ENCODE data around the gene E2F3.

DNA sequence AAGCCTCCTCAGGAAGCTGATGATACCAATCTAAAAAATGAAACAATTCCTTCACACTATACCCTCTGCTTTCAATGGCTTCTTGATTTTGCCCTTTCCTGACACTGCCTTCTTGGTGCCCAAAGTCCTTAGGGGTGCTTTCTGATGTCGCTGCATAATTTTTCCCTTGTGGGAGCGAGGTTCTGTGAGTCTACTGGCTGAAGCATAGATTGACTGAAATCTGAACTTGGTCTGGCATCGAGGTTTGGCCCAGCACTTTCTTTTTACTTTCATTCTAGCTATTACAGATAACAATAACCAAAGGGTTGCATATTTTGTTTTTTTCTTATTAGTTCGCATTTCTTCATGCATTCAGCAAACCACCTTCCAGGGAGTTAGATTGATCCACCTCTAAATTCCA, 65.8 kb downstream of the E2F3 start:
- TF ChIP-seq, protein P1, sequence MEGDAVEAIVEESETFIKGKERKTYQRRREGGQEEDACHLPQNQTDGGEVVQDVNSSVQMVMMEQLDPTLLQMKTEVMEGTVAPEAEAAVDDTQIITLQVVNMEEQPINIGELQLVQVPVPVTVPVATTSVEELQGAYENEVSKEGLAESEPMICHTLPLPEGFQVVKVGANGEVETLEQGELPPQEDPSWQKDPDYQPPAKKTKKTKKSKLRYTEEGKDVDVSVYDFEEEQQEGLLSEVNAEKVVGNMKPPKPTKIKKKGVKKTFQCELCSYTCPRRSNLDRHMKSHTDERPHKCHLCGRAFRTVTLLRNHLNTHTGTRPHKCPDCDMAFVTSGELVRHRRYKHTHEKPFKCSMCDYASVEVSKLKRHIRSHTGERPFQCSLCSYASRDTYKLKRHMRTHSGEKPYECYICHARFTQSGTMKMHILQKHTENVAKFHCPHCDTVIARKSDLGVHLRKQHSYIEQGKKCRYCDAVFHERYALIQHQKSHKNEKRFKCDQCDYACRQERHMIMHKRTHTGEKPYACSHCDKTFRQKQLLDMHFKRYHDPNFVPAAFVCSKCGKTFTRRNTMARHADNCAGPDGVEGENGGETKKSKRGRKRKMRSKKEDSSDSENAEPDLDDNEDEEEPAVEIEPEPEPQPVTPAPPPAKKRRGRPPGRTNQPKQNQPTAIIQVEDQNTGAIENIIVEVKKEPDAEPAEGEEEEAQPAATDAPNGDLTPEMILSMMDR (IDR thresholded peaks at IDR 0.05; ENCODE audit: extremely low read depth in 1 of 2, insufficient read depth in 1 of 2, low read depth in 1 of 2, low read length in 2 of 2): no peak
- TF ChIP-seq, protein P2, sequence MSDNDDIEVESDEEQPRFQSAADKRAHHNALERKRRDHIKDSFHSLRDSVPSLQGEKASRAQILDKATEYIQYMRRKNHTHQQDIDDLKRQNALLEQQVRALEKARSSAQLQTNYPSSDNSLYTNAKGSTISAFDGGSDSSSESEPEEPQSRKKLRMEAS (IDR thresholded peaks at IDR 0.05; ENCODE audit: insufficient read depth, insufficient read length): no peak
- no peak for TF ChIP-seq POLR2AphosphoS5 (IDR thresholded peaks at IDR 0.05; ENCODE audit: insufficient read depth, low read depth, low read length)
